B cell (primary cell): ENCODE data around the gene TMEM256.

Experiments used
- CTCF ChIP-seq: fragments of 200-600 bp; IDR thresholded peaks from one replicate; pipeline ENCODE4 v1.8.0; 2022; ENCODE audit warnings: antibody characterized with exemption, mild to moderate bottlenecking
- EZH2 ChIP-seq: IDR thresholded peaks from 2 replicates; pipeline ENCODE4 v1.6.1; 2012; ENCODE audit warnings: borderline replicate concordance, low read depth, mild to moderate bottlenecking, moderate library complexity, low read length; ENCODE audit not compliant: insufficient read depth, poor library complexity, severe bottlenecking

GRCh38 chr17:7388856-7389255 is 15.0 kb downstream of the TMEM256 start:
- TF ChIP-seq EZH2 (no peak), CTCF (no peak)
